ENCODE data around the gene MMP15. TPM values are rescaled to one million over a fixed set of nuclear protein-coding genes. Genes with fewer than 3 reads are reported as not detected.

The MMP15 gene
- total RNA-seq, 1 experiment from 2014 or later = 58.2 TPM

GRCh38 chr16:58042001-58042885 is 16.7 kb downstream of the MMP15 start:
- Histone ChIP-seq H3K27me3 (ENCODE audit: control insufficient read depth, insufficient read depth, low read length) (no peaks in the 10 kb centered on the region), H3K36me3 (replicated peaks; ENCODE audit: control insufficient read depth, insufficient read depth, low read length) (peaks cover 30% of the 10 kb centered on the region), H3K4me3 (ENCODE audit: insufficient read depth, low read depth, low read length) (no peak overlapping the region)
- DNase-seq = no peak

GRCh38 chr16:58042886-58043515 is 17.4 kb downstream of the MMP15 start:
- Histone ChIP-seq H3K36me3 (replicated peaks; ENCODE audit: control insufficient read depth, insufficient read depth, low read length) (peaks cover 30% of the 10 kb centered on the region), H3K27me3 (ENCODE audit: control insufficient read depth, insufficient read depth, low read length) (no peaks in the 10 kb centered on the region), H3K4me3 (ENCODE audit: insufficient read depth, low read depth, low read length) (no peak overlapping the region)
- no peak for DNase-seq

GRCh38 chr16:58043571-58044155 is 18.1 kb downstream of the MMP15 start:
- Histone ChIP-seq H3K4me3 (ENCODE audit: insufficient read depth, low read depth, low read length) (no peak overlapping the region), H3K36me3 (replicated peaks; ENCODE audit: control insufficient read depth, insufficient read depth, low read length) (peaks cover 26% of the 10 kb centered on the region), H3K27me3 (ENCODE audit: control insufficient read depth, insufficient read depth, low read length) (no peaks in the 10 kb centered on the region)
- DNase-seq = no peak

GRCh38 chr16:58044266-58045019 is 18.9 kb downstream of the MMP15 start:
- H3K4me3 ChIP-seq (ENCODE audit: insufficient read depth, low read depth, low read length) = no peak overlapping the region
- H3K36me3 ChIP-seq (replicated peaks; ENCODE audit: control insufficient read depth, insufficient read depth, low read length) = peaks cover 21% of the 10 kb centered on the region
- H3K27me3 ChIP-seq (ENCODE audit: control insufficient read depth, insufficient read depth, low read length) = no peaks in the 10 kb centered on the region
- no peak for DNase-seq

- H3K27me3 ChIP-seq (ENCODE audit: control insufficient read depth, insufficient read depth, low read length) = no peaks in the 10 kb centered on the region
- H3K4me3 ChIP-seq (ENCODE audit: insufficient read depth, low read depth, low read length) = no peak overlapping the region
- H3K36me3 ChIP-seq (replicated peaks; ENCODE audit: control insufficient read depth, insufficient read depth, low read length) = peaks cover 21% of the 10 kb centered on the region
- peak; percentile 66 for DNase-seq
Measured at GRCh38 chr16:58045096-58045495, 19.5 kb downstream of the MMP15 start.

- H3K27me3 ChIP-seq (ENCODE audit: control insufficient read depth, insufficient read depth, low read length) = no peaks in the 10 kb centered on the region
- H3K36me3 ChIP-seq (replicated peaks; ENCODE audit: control insufficient read depth, insufficient read depth, low read length) = peaks cover 16% of the 10 kb centered on the region
- DNase-seq = peak; percentile 62
- H3K4me3 ChIP-seq (ENCODE audit: insufficient read depth, low read depth, low read length) = no peak overlapping the region
Measured at GRCh38 chr16:58046054-58046881, 20.7 kb downstream of the MMP15 start.

- H3K4me3 ChIP-seq (ENCODE audit: insufficient read depth, low read depth, low read length) = no peak overlapping the region
- H3K36me3 ChIP-seq (replicated peaks; ENCODE audit: control insufficient read depth, insufficient read depth, low read length) = peaks cover 16% of the 10 kb centered on the region
- DNase-seq = peak; percentile 70
- no peaks in the 10 kb centered on the region for H3K27me3 ChIP-seq (ENCODE audit: control insufficient read depth, insufficient read depth, low read length)
Measured at GRCh38 chr16:58046936-58047335, 21.4 kb downstream of the MMP15 start.

GRCh38 chr16:58047557-58048348 is 22.2 kb downstream of the MMP15 start:
- no peak overlapping the region for H3K4me3 ChIP-seq (ENCODE audit: insufficient read depth, low read depth, low read length)
- peaks cover 13% of the 10 kb centered on the region for H3K36me3 ChIP-seq (replicated peaks; ENCODE audit: control insufficient read depth, insufficient read depth, low read length)
- no peaks in the 10 kb centered on the region for H3K27me3 ChIP-seq (ENCODE audit: control insufficient read depth, insufficient read depth, low read length)
- peak; percentile 79 for DNase-seq

- Histone ChIP-seq H3K4me3 (ENCODE audit: insufficient read depth, low read depth, low read length) (no peak overlapping the region), H3K27me3 (ENCODE audit: control insufficient read depth, insufficient read depth, low read length) (no peaks in the 10 kb centered on the region), H3K36me3 (replicated peaks; ENCODE audit: control insufficient read depth, insufficient read depth, low read length) (peaks cover 8% of the 10 kb centered on the region)
- DNase-seq = no peak
Measured at GRCh38 chr16:58048494-58049231, 23.1 kb downstream of the MMP15 start.

GRCh38 chr16:58049232-58050185 is 24.0 kb downstream of the MMP15 start:
- Histone ChIP-seq H3K4me3 (ENCODE audit: insufficient read depth, low read depth, low read length) (no peak overlapping the region), H3K27me3 (ENCODE audit: control insufficient read depth, insufficient read depth, low read length) (no peaks in the 10 kb centered on the region), H3K36me3 (replicated peaks; ENCODE audit: control insufficient read depth, insufficient read depth, low read length) (peaks cover 1% of the 10 kb centered on the region; the same call in 1 of the 2 replicates)
- peak; percentile 47 for DNase-seq

GRCh38 chr16:58051296-58051695 is 25.7 kb downstream of the MMP15 start:
- no peak for DNase-seq
- Histone ChIP-seq H3K36me3 (replicated peaks; ENCODE audit: control insufficient read depth, insufficient read depth, low read length) (no peaks in the 10 kb centered on the region), H3K4me3 (ENCODE audit: insufficient read depth, low read depth, low read length) (no peak overlapping the region), H3K27me3 (ENCODE audit: control insufficient read depth, insufficient read depth, low read length) (no peaks in the 10 kb centered on the region)
